Measurements from ENCODE around the gene HAPLN3. TPM values are rescaled to one million over a fixed set of nuclear protein-coding genes. Genes with fewer than 3 reads are reported as not detected.

HAPLN3 gene
- total RNA-seq, 1 experiment from 2014 or later, result 42.4 TPM

GRCh38 chr15:88939486-88939806, 44.1 kb upstream of the HAPLN3 start:
- Histone ChIP-seq H3K27ac (ENCODE audit: insufficient read length, low read depth, low read length) (peak overlapping the region; percentile 84), H4K20me1 (ENCODE audit: control insufficient read depth, insufficient read depth, insufficient read length) (no peaks in the 10 kb centered on the region), H3K79me1 (ENCODE audit: insufficient read depth, low read depth, low read length, poor library complexity, severe bottlenecking) (no peaks in the 10 kb centered on the region), H2AK5ac (ENCODE audit: insufficient read length, low read length) (no peak overlapping the region), H3K4ac (ENCODE audit: low read depth, low read length) (no peak overlapping the region), H2BK15ac (ENCODE audit: low read depth, low read length) (no peak overlapping the region), H3K18ac (ENCODE audit: insufficient read length, low read depth, low read length) (no peak overlapping the region), H4K5ac (ENCODE audit: insufficient read length, low read depth, low read length) (no peak overlapping the region), H3K56ac (ENCODE audit: insufficient read length, low read depth, low read length) (peak overlapping the region; percentile 44), H4K8ac (replicated peaks; ENCODE audit: insufficient read length, low read depth, low read length) (no peak overlapping the region), H3K9ac (ENCODE audit: extremely low read depth, insufficient read length, low read length) (no peak overlapping the region), H2BK12ac (ENCODE audit: insufficient read length, low read depth, low read length) (no peak overlapping the region), H3K4me2 (ENCODE audit: insufficient read depth, insufficient read length, low read length) (peak overlapping the region; percentile 18), H3K23ac (ENCODE audit: insufficient read length, low read depth, low read length) (no peak overlapping the region), H3K14ac (ENCODE audit: insufficient read depth, low read length) (no peak overlapping the region), H4K91ac (ENCODE audit: insufficient read length, low read depth, low read length) (no peak overlapping the region), H2BK5ac (ENCODE audit: insufficient read length, low read length) (no peak overlapping the region), H2BK120ac (ENCODE audit: low read depth, low read length, poor library complexity, severe bottlenecking) (no peak overlapping the region), H3K9me3 (ENCODE audit: control insufficient read depth, low read depth, low read length) (peaks cover 4% of the 10 kb centered on the region), H3K4me1 (ENCODE audit: insufficient read depth, low read length) (peaks cover 4% of the 10 kb centered on the region; the same call in 1 of the 2 replicates), H3K23me2 (ENCODE audit: insufficient read length, low read depth, low read length, poor library complexity, severe bottlenecking) (no peaks in the 10 kb centered on the region), H2BK20ac (ENCODE audit: low read depth, low read length, poor library complexity, severe bottlenecking) (no peak overlapping the region), H3T11ph (ENCODE audit: low read length) (no peak overlapping the region), H3K27me3 (ENCODE audit: insufficient read depth, low read length) (no peaks in the 10 kb centered on the region), H2AFZ (ENCODE audit: low read length) (no peak overlapping the region), H3K79me2 (ENCODE audit: insufficient read depth, low read length) (no peaks in the 10 kb centered on the region; the same call in 1 of the 2 replicates)
- H3K27me3 Mint-ChIP-seq (ENCODE audit: low read depth), result no peaks in the 10 kb centered on the region
- peak overlapping the region; percentile 4 to 15; a peak in 2 of 5 replicates for H3K4me3 Mint-ChIP-seq
- DNase-seq, result no peak
- peaks cover 36 to 43% of the 10 kb centered on the region in 2 experiments for H3K9me3 Mint-ChIP-seq
- peaks cover 36 to 42% of the 10 kb centered on the region in 2 experiments for H3K4me1 Mint-ChIP-seq
- TF ChIP-seq CTCF (conservative IDR thresholded peaks at IDR 0.05), result no peak
- H3K36me3 Mint-ChIP-seq (ENCODE audit: insufficient read depth in 1 of 3, low read depth in 3 of 3), result peaks cover 10 to 41% (median 18%) of the 10 kb centered on the region in 3 experiments
- peak overlapping the region; percentile 60 to 97 (median 97) for H3K27ac Mint-ChIP-seq
- WGBS (ENCODE audit: extremely low coverage, insufficient read length, low lambda C conversion rate), result 100% methylated on average over 1 of the region's 2 CpGs
